DMS79 (cell line): ENCODE measurements around the gene CHDH.

Experiments
- DNase-seq: peaks from one replicate; lab custom pipeline; 2025; lab: John Stamatoyannopoulos, UW

The CHDH gene

DNA sequence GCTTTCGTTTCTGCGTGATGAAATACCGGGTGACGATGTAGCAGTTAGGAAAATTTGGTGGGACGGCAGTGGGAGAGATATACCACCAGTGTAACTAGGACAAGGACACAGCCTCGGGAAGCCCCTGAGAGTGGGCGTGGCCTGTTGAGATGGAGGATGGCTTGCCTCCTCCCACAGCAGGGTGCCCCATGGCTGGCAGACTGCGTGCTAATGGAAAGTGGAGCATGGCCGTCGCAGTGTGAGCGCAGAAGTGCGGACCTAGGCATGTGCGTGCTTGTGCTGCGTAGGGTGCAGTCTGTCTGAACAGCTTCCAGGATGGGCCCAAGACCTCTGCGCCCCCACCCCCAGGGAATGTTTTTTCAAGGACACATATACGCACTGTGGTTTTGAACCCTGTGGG, 56.8 kb downstream of the CHDH start:
- no peak for DNase-seq

GRCh38 chr3:53788038-53788437, 58.2 kb downstream of the CHDH start:
- no peak for DNase-seq

GRCh38 chr3:53787016-53787415, 59.2 kb downstream of the CHDH start:
- DNase-seq: no peak

GRCh38 chr3:53780806-53781205, 65.4 kb downstream of the CHDH start:
- DNase-seq: no peak

- no peak for DNase-seq
Measured at GRCh38 chr3:53780171-53780570, 66.0 kb downstream of the CHDH start.

- DNase-seq: no peak
Measured at GRCh38 chr3:53778153-53778552, 68.1 kb downstream of the CHDH start.

DNA sequence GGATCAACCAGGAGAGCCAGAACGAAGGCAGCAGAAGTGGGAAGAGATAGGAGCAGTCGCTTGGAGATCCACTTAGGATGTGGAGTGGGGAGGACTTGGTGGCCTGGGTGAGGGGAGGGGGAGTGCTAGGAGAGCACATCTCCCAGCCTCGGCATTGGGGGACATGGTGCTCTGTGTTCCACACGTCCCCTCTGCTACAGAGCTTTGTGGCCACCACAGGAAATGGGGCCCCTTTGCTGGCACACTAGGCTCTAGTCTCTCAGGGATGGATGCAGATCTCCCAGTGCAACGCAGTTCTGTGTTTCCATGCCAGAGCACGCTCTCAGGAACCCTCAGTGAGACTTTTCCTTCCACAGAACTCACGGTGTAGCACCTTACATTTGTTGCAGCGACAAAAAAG, 68.8 kb downstream of the CHDH start:
- no peak for DNase-seq

- no peak for DNase-seq
Measured at GRCh38 chr3:53776494-53777101, 69.6 kb downstream of the CHDH start.

DNA sequence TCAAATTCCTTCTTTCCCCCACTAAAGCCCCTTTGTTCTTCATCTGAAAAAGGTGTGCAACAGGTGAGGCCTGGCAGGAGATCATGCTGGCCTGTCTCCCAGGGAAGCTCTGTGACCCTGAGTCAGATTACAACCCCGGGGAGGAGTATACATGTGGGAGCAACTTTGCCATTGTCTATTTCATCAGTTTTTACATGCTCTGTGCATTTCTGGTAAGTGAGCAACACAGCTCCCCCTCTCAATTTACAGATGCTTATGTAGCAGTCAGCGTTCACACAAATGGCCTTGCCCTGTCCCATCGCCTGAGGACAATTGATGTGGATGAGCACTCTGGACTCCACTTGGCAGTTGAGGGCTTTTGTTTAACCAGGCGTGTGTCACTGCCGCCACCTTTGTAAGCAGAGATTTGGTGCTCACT, 70.4 kb downstream of the CHDH start:
- DNase-seq: no peak

DNA sequence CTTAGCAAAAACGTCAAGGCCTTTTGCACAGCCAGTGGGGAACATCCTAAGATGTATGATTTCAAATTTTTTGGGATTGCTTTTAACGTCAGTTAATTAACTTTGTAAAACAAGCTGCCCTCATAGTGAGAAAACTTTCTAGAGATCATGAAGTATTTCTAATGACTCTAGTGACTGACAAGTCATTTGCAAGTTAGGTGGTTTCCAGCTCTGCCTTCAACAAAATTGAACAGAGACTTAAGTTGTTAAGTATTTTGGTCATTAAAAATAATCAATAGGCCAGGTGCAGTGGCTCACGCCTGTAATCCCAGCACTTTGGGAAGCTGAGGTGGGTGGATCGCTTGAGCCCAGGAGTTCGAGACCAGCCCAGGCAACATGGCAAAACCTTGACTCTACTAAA, 71.2 kb downstream of the CHDH start:
- DNase-seq: no peak

DNA sequence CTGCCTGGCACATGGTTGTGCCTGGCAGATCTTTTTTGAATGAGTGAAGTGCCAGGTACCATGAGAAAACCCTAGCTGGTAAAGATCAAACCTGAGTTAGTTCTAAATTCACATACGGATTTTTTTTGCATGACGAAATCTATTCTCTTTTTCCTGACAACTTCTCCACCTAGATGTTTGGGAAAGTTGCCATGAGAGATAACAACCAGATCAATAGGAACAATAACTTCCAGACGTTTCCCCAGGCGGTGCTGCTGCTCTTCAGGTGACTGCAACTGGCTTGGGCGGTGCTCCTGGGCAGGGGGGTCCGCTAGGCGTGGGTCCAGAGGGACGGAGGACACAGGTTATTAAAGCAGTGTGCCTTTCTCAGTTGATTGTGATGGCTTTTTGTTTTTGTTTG, 71.8 kb downstream of the CHDH start:
- no peak for DNase-seq

GRCh38 chr3:53773611-53774368, 72.4 kb downstream of the CHDH start:
- no peak for DNase-seq

DNA sequence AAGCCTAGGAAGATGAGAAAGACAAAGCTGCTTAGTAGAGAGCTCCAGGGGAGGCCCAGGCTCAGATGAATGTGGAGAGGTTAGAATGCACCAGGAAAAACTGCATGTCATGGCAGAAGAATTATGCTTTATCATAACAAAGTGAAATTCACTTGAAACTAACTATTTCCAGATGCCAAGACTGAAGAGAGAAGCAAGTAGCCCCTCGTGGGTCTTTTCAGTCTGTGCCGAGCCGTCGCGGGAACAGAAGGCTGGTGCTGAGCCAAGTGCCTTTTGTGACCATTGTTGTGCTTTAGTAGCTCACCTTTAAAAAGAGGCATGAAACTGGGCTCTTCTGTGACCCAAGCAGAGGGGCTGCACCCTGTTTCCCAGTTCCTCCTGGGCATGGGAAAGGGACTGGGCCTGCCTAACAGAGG, 73.2 kb downstream of the CHDH start:
- no peak for DNase-seq

DNA sequence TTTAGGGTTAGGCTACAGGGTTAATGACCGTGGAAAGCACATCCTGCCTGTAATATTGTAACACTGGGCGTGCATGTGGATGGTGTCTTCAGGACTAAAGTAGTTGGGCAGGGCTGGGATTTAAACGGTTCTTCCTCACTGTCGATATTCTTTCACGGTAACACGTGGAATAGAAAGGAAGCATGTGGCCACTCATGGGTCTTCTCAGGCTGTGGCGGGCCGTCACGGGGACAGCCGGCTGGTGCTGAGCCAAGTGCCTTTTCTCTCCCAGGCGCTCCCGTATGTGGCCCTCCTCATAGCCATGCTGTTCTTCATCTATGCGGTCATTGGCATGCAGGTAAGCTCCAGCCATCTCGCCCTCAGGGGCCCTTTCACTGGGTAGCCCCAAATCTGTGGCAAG, 73.7 kb downstream of the CHDH start:
- no peak for DNase-seq

DNA sequence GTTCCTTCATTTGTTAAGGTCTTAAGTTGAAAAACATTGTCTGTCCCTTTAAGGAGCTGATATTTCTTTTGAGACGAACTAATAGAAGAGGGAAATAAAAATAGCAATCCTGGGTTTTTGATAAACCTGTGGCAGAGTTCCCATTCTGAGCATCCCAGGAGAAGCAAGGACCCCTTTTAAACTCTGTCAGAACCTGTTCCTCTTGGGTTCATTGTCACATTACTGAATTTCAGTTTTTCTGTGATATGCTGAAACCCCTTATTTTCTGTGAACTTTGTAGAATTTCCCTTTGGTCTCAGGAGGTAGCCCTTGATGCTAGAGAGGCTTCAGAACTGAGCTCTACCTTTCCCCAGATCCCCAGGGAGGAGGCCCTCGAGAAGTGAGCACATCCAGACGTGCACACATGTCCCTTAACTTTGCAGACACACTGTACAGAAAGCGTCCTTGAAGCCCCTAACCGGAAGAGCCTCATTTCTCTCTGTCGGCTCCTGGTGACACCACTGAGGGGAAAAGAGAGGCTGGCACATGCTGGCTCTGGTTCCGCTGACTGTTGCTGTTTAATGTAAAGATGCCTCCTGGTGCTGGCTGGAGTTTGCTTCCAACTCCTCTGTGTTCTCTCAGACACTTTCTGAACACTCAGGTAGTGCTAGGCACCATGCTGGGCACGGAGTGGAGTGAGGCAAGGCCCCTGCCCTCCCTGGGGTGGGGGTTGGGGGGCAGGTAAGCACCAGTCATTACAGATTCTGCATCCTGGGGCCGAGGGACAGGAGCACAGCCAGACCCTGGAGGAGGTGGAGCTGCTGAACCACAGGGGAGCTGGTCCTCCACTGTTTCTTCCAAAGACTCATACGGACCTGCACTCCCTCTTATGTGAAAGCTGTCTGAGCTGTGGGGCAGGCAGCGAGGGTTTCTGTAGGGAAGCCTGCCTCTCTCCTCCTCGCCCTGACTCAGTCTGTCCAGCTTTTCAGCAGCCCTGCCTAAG, 77.5 kb downstream of the CHDH start:
- no peak for DNase-seq

DNA sequence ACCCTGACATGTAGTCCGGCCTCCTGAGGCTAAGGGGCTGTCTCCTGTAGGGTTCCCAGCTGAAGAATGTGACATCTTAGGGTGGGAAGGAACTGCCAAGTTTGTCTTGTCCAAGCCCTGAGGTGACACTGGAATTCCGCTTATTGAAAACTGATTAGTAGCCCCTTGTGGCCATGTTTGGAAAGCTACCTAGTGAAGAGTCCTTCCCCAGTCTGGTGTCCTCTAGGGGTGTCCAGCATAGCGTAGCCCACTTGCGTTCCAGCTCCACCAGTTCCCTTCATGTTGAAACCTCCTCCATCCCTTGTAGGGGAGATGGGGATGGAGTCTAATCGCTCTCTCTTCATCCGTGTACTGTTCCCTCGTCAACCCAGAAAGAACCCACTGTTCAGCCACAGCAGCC, 79.5 kb downstream of the CHDH start:
- DNase-seq: no peak

DNA sequence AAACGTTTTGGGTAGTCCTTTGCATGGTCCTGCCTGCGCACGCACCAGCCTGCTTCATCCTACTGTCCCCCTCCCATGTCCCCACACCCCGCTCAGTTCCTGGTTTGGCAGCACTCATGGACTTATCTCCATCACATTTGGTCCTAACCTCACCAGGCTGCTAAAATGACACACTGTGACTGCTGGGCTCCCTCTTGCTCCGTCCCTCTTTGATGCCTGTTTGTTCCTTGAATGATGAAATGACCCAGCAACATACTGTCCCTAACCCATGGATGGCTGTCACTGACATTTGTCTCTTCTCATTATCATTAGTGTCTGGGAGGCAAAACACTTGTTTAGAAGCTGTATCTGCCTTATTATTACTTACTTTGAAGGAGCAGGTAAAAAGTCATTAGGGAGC, 80.5 kb downstream of the CHDH start:
- no peak for DNase-seq

- DNase-seq: no peak
Measured at GRCh38 chr3:53764026-53764775, 82.0 kb downstream of the CHDH start.

GRCh38 chr3:53763353-53763752, 82.9 kb downstream of the CHDH start:
- DNase-seq: no peak
